HepG2 (cell line): ENCODE results near the gene KRTAP10-2. TPM values are rescaled to one million over a fixed set of nuclear protein-coding genes. Genes with fewer than 3 reads are reported as not detected.

Source experiments
- ATAC-seq: fragments of 200-7000 bp; cut with Tn5 transposase; 3 replicates; pipeline ENCODE4 v1.9.1; 2020; ENCODE audit warnings: mild to moderate bottlenecking, moderate library complexity
- BruUV-seq: library from RNA; stranded (reverse); fragments of 400-500 nt; replicated peaks from 2 replicates; lab custom pipeline; 2021; lab: Mats Ljungman, UMichigan
- CTCF ChIA-PET: fragments of 300-600 bp; formaldehyde crosslinking; extraction: SDS; loops from one replicate; lab custom pipeline; 2021; ENCODE audit warnings: low total read pairs, inconsistent platforms, low intra/inter-chr PET ratio; lab: Yijun Ruan, JAX
- POLR2A ChIA-PET: fragments of 350-600 bp; sonication (Branson Sonifier 250); formaldehyde crosslinking; loops from one replicate; lab custom pipeline; 2020; ENCODE audit warnings: antibody characterized with exemption, inconsistent platforms; lab: Yijun Ruan, JAX
- DNase-seq: peaks from one replicate; pipeline ENCODE4 v3.0.0-alpha.2; 2015; ENCODE audit warnings: low spot score
- FAIRE-seq: peaks from 3 replicates; lab custom pipeline; 2011; peaks lifted over from hg19 to GRCh38; lab: Jason Lieb, UNC
- H2AFZ ChIP-seq: one replicate; pipeline ENCODE4 v1.6.1; 2011; ENCODE audit warnings: low read length, inconsistent platforms
- H3K27ac ChIP-seq: fragments of 300-600 bp; 3 replicates; pipeline ENCODE4 v1.8.0; 2011; ENCODE audit warnings: mixed run types, mild to moderate bottlenecking, mixed read lengths, low read length, inconsistent platforms; ENCODE audit not compliant: insufficient read depth; ENCODE audit errors: extremely low read length
- H3K27me3 ChIP-seq, 2 experiments: fragments of 200-600 bp in 1 of 2; 2 replicates in 1 of 2; 3 replicates in 1 of 2; pipeline versions ENCODE4 v1.6.0 to v1.8.0; 2011; ENCODE audit warnings: low read length in 2 of 2, mild to moderate bottlenecking in 2 of 2, moderate library complexity in 2 of 2, inconsistent platforms in 1 of 2; ENCODE audit not compliant: insufficient read depth in 2 of 2, control insufficient read depth in 1 of 2
- H3K36me3 ChIP-seq, 2 experiments: fragments of 200-600 bp in 1 of 2; replicated peaks in 1 of 2; 2 replicates in 1 of 2; 3 replicates in 1 of 2; pipeline versions ENCODE4 v1.5.1 to v1.8.0; 2011; ENCODE audit warnings: low read length in 2 of 2, inconsistent platforms in 1 of 2; ENCODE audit not compliant: insufficient read depth in 2 of 2, control insufficient read depth in 1 of 2
- H3K4me1 ChIP-seq: 2 replicates; pipeline ENCODE4 v1.5.1; 2012; ENCODE audit warnings: low read length, inconsistent platforms; ENCODE audit not compliant: insufficient read depth
- H3K4me2 ChIP-seq: 2 replicates; pipeline ENCODE4 v1.6.0; 2011; ENCODE audit warnings: low read depth, low read length, inconsistent platforms
- H3K4me3 ChIP-seq, 3 experiments: fragments of 200-600 bp in 1 of 3; sonication (generic), shearing (Covaris generic) in 1 of 3; replicated peaks in 1 of 3; 2 replicates each; pipeline ENCODE4 v1.5.1; 2011 to 2016; ENCODE audit warnings: low read length in 3 of 3, inconsistent platforms in 2 of 3, low read depth in 2 of 3, mild to moderate bottlenecking in 2 of 3, control low read depth in 1 of 3, mixed read lengths in 1 of 3; ENCODE audit not compliant: insufficient read depth in 1 of 3
- H3K79me2 ChIP-seq: one replicate; pipeline ENCODE4 v1.6.1; 2011; ENCODE audit warnings: low read length, inconsistent platforms; ENCODE audit not compliant: insufficient read depth
- H3K9ac ChIP-seq: 2 replicates; pipeline ENCODE4 v1.6.0; 2011; ENCODE audit warnings: mild to moderate bottlenecking, low read depth, low read length, inconsistent platforms; ENCODE audit not compliant: insufficient read depth
- H3K9me3 ChIP-seq: 2 replicates; pipeline ENCODE4 v1.5.1; 2012; ENCODE audit warnings: mild to moderate bottlenecking, low read length
- H4K20me1 ChIP-seq: 2 replicates; pipeline ENCODE4 v1.6.0; 2011; ENCODE audit warnings: inconsistent platforms, mild to moderate bottlenecking, low read length, moderate library complexity; ENCODE audit not compliant: insufficient read depth
- AHR ChIP-seq: IDR thresholded peaks from 2 replicates; pipeline ENCODE4 v1.6.1; 2018; ENCODE audit warnings: missing genetic modification reagents, missing compliant biosample characterization
- BATF2 ChIP-seq: sonication (generic); formaldehyde crosslinking; IDR thresholded peaks from 2 replicates; pipeline ENCODE4 v1.8.0; 2022; ENCODE audit warnings: mild to moderate bottlenecking, missing genetic modification reagents, moderate library complexity
- CENPBD1 ChIP-seq: sonication (generic); formaldehyde crosslinking; IDR thresholded peaks from 2 replicates; pipeline ENCODE4 v1.8.0; 2022; ENCODE audit warnings: missing genetic modification reagents, low read depth, mild to moderate bottlenecking, borderline replicate concordance
- HDAC6 ChIP-seq: fragments of 200-600 bp; sonication (generic); IDR thresholded peaks from 2 replicates; pipeline ENCODE4 v1.7.0; 2017; ENCODE audit warnings: mild to moderate bottlenecking, antibody characterized with exemption, low read length, low read depth
- KMT2B ChIP-seq: IDR thresholded peaks from 2 replicates; pipeline ENCODE4 v1.6.1; 2016; ENCODE audit warnings: missing genetic modification reagents, missing compliant biosample characterization
- PAXIP1 ChIP-seq: sonication (generic); formaldehyde crosslinking; conservative IDR thresholded peaks from 2 replicates; pipeline ENCODE4 v1.4.0; 2020; ENCODE audit warnings: mild to moderate bottlenecking, missing genetic modification reagents, moderate library complexity
- PHF5A ChIP-seq: IDR thresholded peaks from one replicate; pipeline ENCODE4 v1.6.1; 2018; ENCODE audit warnings: low read depth, missing genetic modification reagents; ENCODE audit not compliant: unreplicated experiment
- SMAD9 ChIP-seq: sonication (generic); formaldehyde crosslinking; IDR thresholded peaks from 2 replicates; pipeline ENCODE4 v1.5.1; 2020; ENCODE audit warnings: mild to moderate bottlenecking, missing genetic modification reagents
- SP1 ChIP-seq, 2 experiments: fragments of 450-650 bp in 1 of 2; sonication (generic) in 1 of 2; formaldehyde crosslinking in 1 of 2; IDR thresholded peaks; 2 replicates each; pipeline versions ENCODE4 v1.4.0 to v1.6.1; 2016 to 2020; ENCODE audit warnings: missing genetic modification reagents in 1 of 2
- TBL1XR1 ChIP-seq: fragments of 150-350 bp; IDR thresholded peaks from 2 replicates; pipeline ENCODE4 v1.6.1; 2014; ENCODE audit warnings: borderline replicate concordance, low read length; ENCODE audit not compliant: partially characterized antibody
- TCF7L2 ChIP-seq: IDR thresholded peaks from 2 replicates; pipeline ENCODE4 v1.6.1; 2011; ENCODE audit warnings: mild to moderate bottlenecking, low read depth, low read length, moderate library complexity
- TFDP2 ChIP-seq: sonication (generic); formaldehyde crosslinking; IDR thresholded peaks from 2 replicates; pipeline ENCODE4 v1.4.0; 2020; ENCODE audit warnings: missing genetic modification reagents
- XRCC5 ChIP-seq: fragments of 200-400 bp; formaldehyde crosslinking; optimal IDR thresholded peaks from 2 replicates; pipeline ENCODE3; 2017; ENCODE audit warnings: mild to moderate bottlenecking, low read length
- YEATS2 ChIP-seq: sonication (generic); formaldehyde crosslinking; IDR thresholded peaks from 2 replicates; pipeline ENCODE4 v1.4.0; 2020; ENCODE audit warnings: missing genetic modification reagents, borderline replicate concordance
- ZNF557 ChIP-seq: sonication (generic); formaldehyde crosslinking; IDR thresholded peaks from 2 replicates; pipeline ENCODE4 v1.4.0; 2020; ENCODE audit warnings: missing genetic modification reagents
- ZNF562 ChIP-seq: sonication (generic); formaldehyde crosslinking; IDR thresholded peaks from 2 replicates; pipeline ENCODE4 v1.8.0; 2022; ENCODE audit warnings: missing genetic modification reagents, borderline replicate concordance
- ZNF615 ChIP-seq: sonication (generic); formaldehyde crosslinking; IDR thresholded peaks from 2 replicates; pipeline ENCODE4 v1.5.0; 2020; ENCODE audit warnings: mild to moderate bottlenecking, missing genetic modification reagents, borderline replicate concordance
- ZNF850 ChIP-seq: sonication (generic); formaldehyde crosslinking; conservative IDR thresholded peaks from 2 replicates; pipeline ENCODE4 v1.9.0; 2021; ENCODE audit warnings: mild to moderate bottlenecking, missing genetic modification reagents
- ZSCAN21 ChIP-seq: sonication (generic); formaldehyde crosslinking; IDR thresholded peaks from 2 replicates; pipeline ENCODE4 v1.8.0; 2022; ENCODE audit warnings: mild to moderate bottlenecking, missing genetic modification reagents, moderate library complexity, borderline replicate concordance
- WGBS: methylation state at CpG from one replicate; pipeline ENCODE4 v1.1.6; 2017; ENCODE audit warnings: low lambda C conversion rate; 5-methylcytosine and 5-hydroxymethylcytosine counted together
- in situ Hi-C: cut with HindIII; loops from 2 replicates; pipeline ENCODE4 v1.10.0; 2017; ENCODE audit warnings: low pct_unique_long_range_greater_than_20kb; ENCODE audit not compliant: extremely low pct_ligation_motif_present
- intact Hi-C: fragments of 100-400 bp; cut with micrococcal nuclease; formaldehyde crosslinking; loops from one replicate; pipeline ENCODE4 v1.10.0; 2022; ENCODE audit not compliant: unreplicated experiment
- polyA plus RNA-seq, 8 experiments: library from polyadenylated mRNA; depleted of rRNA in 3 of 8; stranded (reverse) in 7 of 8; unstranded in 1 of 8; fragments of >200 nt; fragmentation: Illumina TruSeq in 4 of 8; extraction: Trizol in 4 of 8; gene quantifications; 2 replicates each; pipeline versions ENCODE4 v1.2.1 to v1.2.3, GENCODE V29; 2011 to 2016; ENCODE audit warnings: low read depth in 4 of 8, missing spikeins in 1 of 8, mixed read lengths in 1 of 8; ENCODE audit not compliant: insufficient read depth in 1 of 8
- total RNA-seq, 5 experiments: library from RNA; depleted of rRNA; stranded (reverse); fragments of >200 nt; fragmentation: Illumina TruSeq; extraction: Trizol; gene quantifications; 2 replicates each; pipeline ENCODE4 v1.2.3, GENCODE V29; 2016; ENCODE audit warnings: low read depth in 1 of 5

The KRTAP10-2 gene
- total and polyA plus RNA-seq, 2 of the 13 experiments (the other 11 are each of a cell fraction or from before 2014, with no cell fraction given): not detected

GRCh38 chr21:44578371-44579055 lies 27.2 kb upstream of the KRTAP10-2 start:
- H3K4me1 ChIP-seq: peaks cover 20% of the 10 kb centered on the region
- FAIRE-seq: no peak
- no peaks in the 10 kb centered on the region for H4K20me1 ChIP-seq
- no peak for DNase-seq
- in situ Hi-C loops (no loop called here), intact Hi-C loops (no loop called here)
- H2AFZ ChIP-seq: no peak overlapping the region
- no peak overlapping the region for H3K4me2 ChIP-seq
- no peak overlapping the region for H3K4me3 ChIP-seq
- POLR2A ChIA-PET: no interaction called here
- no peaks in the 10 kb centered on the region for H3K36me3 ChIP-seq
- BruUV-seq: no TSS peak
- TF ChIP-seq SMAD9: no peak
- no peak for TF ChIP-seq XRCC5
- TF ChIP-seq TCF7L2: no peak
- no peak for TF ChIP-seq YEATS2 (CRISPR knock-in tag)
- TF ChIP-seq KMT2B (CRISPR knock-in tag): no peak
- TF ChIP-seq CENPBD1: no peak
- TF ChIP-seq BATF2: no peak
- TF ChIP-seq TBL1XR1: no peak
- TF ChIP-seq AHR (CRISPR knock-in tag): no peak
- no peak for TF ChIP-seq PAXIP1 (CRISPR knock-in tag)
- no peak for TF ChIP-seq SP1 (IDR thresholded peaks at IDR 0.05)
- no peak for TF ChIP-seq SP1 (CRISPR knock-in tag; IDR thresholded peaks at IDR 0.05)
- no peak for TF ChIP-seq ZSCAN21 (CRISPR knock-in tag)
- TF ChIP-seq ZNF562 (CRISPR knock-in tag): no peak
- no peak for TF ChIP-seq ZNF557 (CRISPR knock-in tag)
- no peak for TF ChIP-seq TFDP2 (CRISPR knock-in tag)
- TF ChIP-seq ZNF615 (CRISPR knock-in tag): no peak
- TF ChIP-seq PHF5A: no peak
- no peak for TF ChIP-seq HDAC6
- no peak for TF ChIP-seq ZNF850 (CRISPR knock-in tag)
- H3K27ac ChIP-seq: no peak overlapping the region
- CTCF ChIA-PET: no interaction called here
- H3K27me3 ChIP-seq: no peaks in the 10 kb centered on the region
- WGBS: 39% methylated on average over 7 of the region's 17 CpGs
- H3K9me3 ChIP-seq: peaks cover 13% of the 10 kb centered on the region
- no peaks in the 10 kb centered on the region for H3K79me2 ChIP-seq
- no peak for ATAC-seq
- H3K9ac ChIP-seq: no peak overlapping the region
